HL-60 (cell line): Measurements from ENCODE around the gene CES5A.
"Not testable (repeated sequence)": the region's sequence is repeated elsewhere in the genome, so short reads cannot be mapped to it uniquely, and the experiment has no call there.

Experiments used
- DNase-seq, 2 experiments: peaks; one replicate each; pipeline ENCODE4 v3.0.0-alpha.2; 2010 to 2020; ENCODE audit warnings: low read depth in 1 of 2, low spot score in 1 of 2
- H3K27ac ChIP-seq: fragments of 250-450 bp; sonication (Bioruptor Pico); replicated peaks from 2 replicates; pipeline ENCODE4 v1.5.1; 2020; ENCODE audit warnings: mild to moderate bottlenecking, moderate library complexity
- H3K27me3 ChIP-seq: fragments of 250-450 bp; sonication (Bioruptor Pico); 2 replicates; pipeline ENCODE4 v1.5.1; 2021; ENCODE audit warnings: mild to moderate bottlenecking, moderate library complexity; ENCODE audit not compliant: insufficient read depth, poor library complexity, severe bottlenecking
- H3K4me3 ChIP-seq: replicated peaks from 2 replicates; pipeline ENCODE4 v1.5.1; 2011; ENCODE audit warnings: mild to moderate bottlenecking, control low read depth, low read length; ENCODE audit not compliant: insufficient read depth
- GABPA ChIP-seq: IDR thresholded peaks from 2 replicates; pipeline ENCODE4 v1.6.1; 2012; ENCODE audit warnings: low read depth
- POLR2AphosphoS5 ChIP-seq: IDR thresholded peaks from 2 replicates; pipeline ENCODE4 v1.6.1; 2012; ENCODE audit warnings: low read depth
- SPI1 ChIP-seq: IDR thresholded peaks from 2 replicates; pipeline ENCODE4 v1.6.1; 2012; ENCODE audit warnings: low read depth, mild to moderate bottlenecking, borderline replicate concordance
- TF ChIP-seq, protein P1 (sequence below): IDR thresholded peaks from one replicate; pipeline ENCODE4 v1.5.1; 2011; ENCODE audit warnings: low read length, control low read depth, inconsistent platforms; ENCODE audit not compliant: insufficient read depth
- TF ChIP-seq, protein P2 (sequence below): IDR thresholded peaks from 2 replicates; pipeline ENCODE4 v1.6.1; 2012; ENCODE audit warnings: low read depth; ENCODE audit not compliant: insufficient replicate concordance

The CES5A gene

GRCh38 chr16:55820615-55821014, 54.6 kb downstream of the CES5A start:
- H3K27ac ChIP-seq: no peak overlapping the region
- H3K27me3 ChIP-seq: no peaks in the 10 kb centered on the region
- H3K4me3 ChIP-seq: no peak overlapping the region
- TF ChIP-seq POLR2AphosphoS5: no peak
- TF ChIP-seq, protein P1, sequence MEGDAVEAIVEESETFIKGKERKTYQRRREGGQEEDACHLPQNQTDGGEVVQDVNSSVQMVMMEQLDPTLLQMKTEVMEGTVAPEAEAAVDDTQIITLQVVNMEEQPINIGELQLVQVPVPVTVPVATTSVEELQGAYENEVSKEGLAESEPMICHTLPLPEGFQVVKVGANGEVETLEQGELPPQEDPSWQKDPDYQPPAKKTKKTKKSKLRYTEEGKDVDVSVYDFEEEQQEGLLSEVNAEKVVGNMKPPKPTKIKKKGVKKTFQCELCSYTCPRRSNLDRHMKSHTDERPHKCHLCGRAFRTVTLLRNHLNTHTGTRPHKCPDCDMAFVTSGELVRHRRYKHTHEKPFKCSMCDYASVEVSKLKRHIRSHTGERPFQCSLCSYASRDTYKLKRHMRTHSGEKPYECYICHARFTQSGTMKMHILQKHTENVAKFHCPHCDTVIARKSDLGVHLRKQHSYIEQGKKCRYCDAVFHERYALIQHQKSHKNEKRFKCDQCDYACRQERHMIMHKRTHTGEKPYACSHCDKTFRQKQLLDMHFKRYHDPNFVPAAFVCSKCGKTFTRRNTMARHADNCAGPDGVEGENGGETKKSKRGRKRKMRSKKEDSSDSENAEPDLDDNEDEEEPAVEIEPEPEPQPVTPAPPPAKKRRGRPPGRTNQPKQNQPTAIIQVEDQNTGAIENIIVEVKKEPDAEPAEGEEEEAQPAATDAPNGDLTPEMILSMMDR: no peak
- TF ChIP-seq, protein P2, sequence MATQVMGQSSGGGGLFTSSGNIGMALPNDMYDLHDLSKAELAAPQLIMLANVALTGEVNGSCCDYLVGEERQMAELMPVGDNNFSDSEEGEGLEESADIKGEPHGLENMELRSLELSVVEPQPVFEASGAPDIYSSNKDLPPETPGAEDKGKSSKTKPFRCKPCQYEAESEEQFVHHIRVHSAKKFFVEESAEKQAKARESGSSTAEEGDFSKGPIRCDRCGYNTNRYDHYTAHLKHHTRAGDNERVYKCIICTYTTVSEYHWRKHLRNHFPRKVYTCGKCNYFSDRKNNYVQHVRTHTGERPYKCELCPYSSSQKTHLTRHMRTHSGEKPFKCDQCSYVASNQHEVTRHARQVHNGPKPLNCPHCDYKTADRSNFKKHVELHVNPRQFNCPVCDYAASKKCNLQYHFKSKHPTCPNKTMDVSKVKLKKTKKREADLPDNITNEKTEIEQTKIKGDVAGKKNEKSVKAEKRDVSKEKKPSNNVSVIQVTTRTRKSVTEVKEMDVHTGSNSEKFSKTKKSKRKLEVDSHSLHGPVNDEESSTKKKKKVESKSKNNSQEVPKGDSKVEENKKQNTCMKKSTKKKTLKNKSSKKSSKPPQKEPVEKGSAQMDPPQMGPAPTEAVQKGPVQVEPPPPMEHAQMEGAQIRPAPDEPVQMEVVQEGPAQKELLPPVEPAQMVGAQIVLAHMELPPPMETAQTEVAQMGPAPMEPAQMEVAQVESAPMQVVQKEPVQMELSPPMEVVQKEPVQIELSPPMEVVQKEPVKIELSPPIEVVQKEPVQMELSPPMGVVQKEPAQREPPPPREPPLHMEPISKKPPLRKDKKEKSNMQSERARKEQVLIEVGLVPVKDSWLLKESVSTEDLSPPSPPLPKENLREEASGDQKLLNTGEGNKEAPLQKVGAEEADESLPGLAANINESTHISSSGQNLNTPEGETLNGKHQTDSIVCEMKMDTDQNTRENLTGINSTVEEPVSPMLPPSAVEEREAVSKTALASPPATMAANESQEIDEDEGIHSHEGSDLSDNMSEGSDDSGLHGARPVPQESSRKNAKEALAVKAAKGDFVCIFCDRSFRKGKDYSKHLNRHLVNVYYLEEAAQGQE: no peak
- no peak for TF ChIP-seq GABPA
- no peak for TF ChIP-seq SPI1
- DNase-seq: no peak

GRCh38 chr16:55817236-55817912, 57.8 kb downstream of the CES5A start:
- no peak overlapping the region for H3K27ac ChIP-seq
- TF ChIP-seq, protein P2: no peak
- TF ChIP-seq SPI1: no peak
- no peak for TF ChIP-seq POLR2AphosphoS5
- no peak for TF ChIP-seq GABPA
- TF ChIP-seq, protein P1: no peak
- H3K4me3 ChIP-seq: no peak overlapping the region
- no peaks in the 10 kb centered on the region for H3K27me3 ChIP-seq
- no peak for DNase-seq

DNA sequence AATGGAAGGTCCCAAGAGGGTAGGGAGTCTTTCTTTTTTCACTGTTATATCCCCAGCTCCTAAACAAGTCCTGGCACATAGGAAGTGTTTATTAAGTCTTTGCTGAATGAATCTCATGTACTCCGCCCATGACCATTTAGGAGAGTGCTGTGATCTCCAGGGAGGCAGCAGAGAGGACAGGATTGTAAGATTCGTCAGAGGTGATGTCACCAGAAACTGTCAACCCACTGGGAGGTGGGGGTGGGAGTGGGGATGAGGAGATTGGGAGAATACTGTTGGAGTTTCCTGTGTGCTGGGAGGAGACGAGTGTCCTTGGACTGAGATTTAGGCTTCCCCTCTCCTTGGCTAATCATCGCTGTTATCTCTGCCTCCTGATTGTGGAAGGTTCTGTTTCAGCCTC, 59.0 kb downstream of the CES5A start:
- H3K4me3 ChIP-seq, H3K27me3 ChIP-seq, DNase-seq, H3K27ac ChIP-seq: not testable (repeated sequence)

DNA sequence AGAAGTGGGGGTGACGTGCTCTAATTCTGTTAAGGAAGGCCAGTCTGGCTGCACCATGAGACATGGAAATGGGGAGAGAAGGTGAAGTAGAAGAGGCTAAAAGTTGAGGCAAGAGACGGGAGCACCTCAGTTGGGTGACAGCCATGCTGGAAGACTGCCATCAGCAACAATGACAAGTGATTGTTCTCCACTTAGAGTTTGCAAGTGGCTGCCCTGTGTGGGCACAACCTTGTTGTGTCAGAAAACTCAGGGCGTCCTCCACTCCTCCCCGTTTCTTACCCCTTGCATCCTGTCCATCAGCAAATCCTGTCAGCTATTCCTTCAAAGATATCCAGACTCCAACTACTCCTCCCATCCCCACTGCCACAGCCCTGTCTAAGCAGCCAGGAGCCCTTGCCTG, 59.9 kb downstream of the CES5A start:
- H3K27ac ChIP-seq: no peak overlapping the region
- no peak overlapping the region for H3K4me3 ChIP-seq
- no peak for DNase-seq
- H3K27me3 ChIP-seq: no peaks in the 10 kb centered on the region
- TF ChIP-seq, protein P2: no peak
- TF ChIP-seq, protein P1: no peak
- no peak for TF ChIP-seq POLR2AphosphoS5

DNA sequence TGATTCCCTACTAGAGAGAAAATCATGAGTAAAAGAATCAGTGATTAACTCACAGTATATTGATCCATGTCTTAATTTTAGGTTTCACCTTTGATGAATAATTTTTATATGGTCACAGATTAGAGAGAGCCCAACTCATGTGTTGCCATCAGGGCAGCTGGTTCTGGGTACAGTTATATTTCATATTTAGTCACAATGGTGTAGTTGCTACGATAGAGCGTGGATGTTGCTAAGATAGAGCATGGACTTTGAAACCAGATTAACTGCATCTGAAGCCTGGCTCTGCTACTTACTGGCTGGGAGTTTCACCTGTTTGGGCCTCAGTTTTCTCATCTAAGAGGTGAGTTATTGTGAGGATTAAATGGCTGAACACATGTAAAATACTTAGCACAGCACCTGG, 61.0 kb downstream of the CES5A start:
- H3K4me3 ChIP-seq, H3K27me3 ChIP-seq, H3K27ac ChIP-seq, DNase-seq: not testable (repeated sequence)

- H3K27ac ChIP-seq, H3K4me3 ChIP-seq, DNase-seq, H3K27me3 ChIP-seq: not testable (repeated sequence)
Measured at GRCh38 chr16:55813730-55814129, 61.4 kb downstream of the CES5A start.
